Hematopoietic multipotent progenitor cell (in vitro differentiated cells): ENCODE results near the gene TMEM184A. TPM values are rescaled to one million over a fixed set of nuclear protein-coding genes. Genes with fewer than 3 reads are reported as not detected.

ENCODE experiments used
- total RNA-seq: library from RNA; depleted of rRNA; stranded (reverse); fragments of >200 nt; gene quantifications from one replicate; pipeline ENCODE4 v1.2.3, GENCODE V29; 2012

Gene TMEM184A
- total RNA-seq, 1 donor, result 0.27 TPM

Other genes starting within 250 kb of the TMEM184A start
- 8.1 TPM for gene MICALL2, start 96.7 kb downstream of the TMEM184A start, total RNA-seq
- gene INTS1, start 51.8 kb downstream of the TMEM184A start, total RNA-seq, result 61.4 TPM
- 52.2 TPM for gene MAFK, start 25.5 kb downstream of the TMEM184A start, total RNA-seq
- gene PSMG3, start 13.8 kb upstream of the TMEM184A start, total RNA-seq, result 32.0 TPM
- 0.27 TPM for gene ELFN1, start 114.1 kb upstream of the TMEM184A start, total RNA-seq